Erythroblast (primary cell): ENCODE measurements around the gene FRAS1.

ENCODE experiments used
- GATA1 ChIP-seq: IDR thresholded peaks from 2 replicates; pipeline ENCODE4 v1.6.1; 2011; ENCODE audit warnings: low read depth, mild to moderate bottlenecking, control low read depth, low read length, moderate library complexity
- POLR2A ChIP-seq: IDR thresholded peaks from 2 replicates; pipeline ENCODE4 v1.6.1; 2011; ENCODE audit warnings: mild to moderate bottlenecking, low read length

DNA sequence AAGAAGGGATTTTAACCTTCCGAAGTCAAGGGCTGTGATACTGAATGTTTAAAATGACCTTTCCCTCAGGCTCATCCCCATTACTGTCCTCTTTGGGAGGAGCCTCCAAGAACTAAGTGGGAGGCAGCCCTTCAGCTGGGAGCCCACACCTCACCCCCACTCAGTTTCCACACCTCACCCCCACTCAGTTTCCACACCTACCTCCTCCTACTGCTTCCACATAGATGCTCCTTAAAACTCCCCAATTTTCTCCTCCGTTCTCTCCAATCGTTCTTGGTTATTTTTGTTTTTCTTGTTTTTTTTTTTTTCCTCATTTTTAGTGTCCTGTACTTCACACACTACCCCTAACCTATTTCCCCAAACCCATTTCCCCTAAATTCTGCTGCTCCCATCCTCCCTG, 462.8 kb downstream of the FRAS1 start:
- TF ChIP-seq POLR2A = no peak
- TF ChIP-seq GATA1 = no peak
